Measurements from ENCODE around the gene CREBRF. TPM values are rescaled to one million over a fixed set of nuclear protein-coding genes. Genes with fewer than 3 reads are reported as not detected.

The CREBRF gene
- total and polyA plus RNA-seq, 2 of the 4 experiments (the other 2 are of a cell fraction) = 3.2 to 16.1 TPM

GRCh38 chr5:173152547-173152946 is 96.4 kb downstream of the CREBRF start:
- peaks cover 27% of the 10 kb centered on the region for H3K36me3 ChIP-seq (ENCODE audit: control insufficient read depth, insufficient read depth, low read length)

More at GRCh38 chr5:173152547-173152946, 96.4 kb downstream of the CREBRF start:
- H4K8ac ChIP-seq (ENCODE audit: low read depth in 2 of 2, low read length in 2 of 2) = no peak overlapping the region
- H3K4me3 ChIP-seq (ENCODE audit: insufficient read depth, low read depth, low read length) = no peak overlapping the region
- H2BK20ac ChIP-seq (ENCODE audit: low read depth, low read length) = no peak overlapping the region
- no peak for ATAC-seq (ENCODE audit: low read depth)
- H4K20me1 ChIP-seq (ENCODE audit: insufficient read depth, low read length) = no peaks in the 10 kb centered on the region
- no peak overlapping the region for H2AFZ ChIP-seq (replicated peaks; ENCODE audit: low read length, poor library complexity)
- CTCF ChIA-PET = interaction anchor here (0.6 to 1.6 kb wide), 2 partner anchors 13 to 172 kb away, joined by 3 to 5 read pairs; no protein-coding TSS in a partner anchor
- no peaks in the 10 kb centered on the region for H3K9me3 ChIP-seq (ENCODE audit: control insufficient read depth, insufficient read depth, low read length)
- no peak overlapping the region for H2AK5ac ChIP-seq (ENCODE audit: low read depth, low read length)
- no peak overlapping the region for H3K56ac ChIP-seq (ENCODE audit: extremely low read depth, insufficient read depth, low read length)
- no peak overlapping the region for H2AK9ac ChIP-seq (replicated peaks; ENCODE audit: low read depth, low read length, poor library complexity)
- no peak overlapping the region for H2BK15ac ChIP-seq (ENCODE audit: low read depth, low read length)
- POLR2A ChIA-PET (ENCODE audit: unreplicated experiment) = no interaction called here
- no peak overlapping the region for H3K27ac ChIP-seq (ENCODE audit: insufficient read depth, low read length)
- no peak for DNase-seq
- no peak overlapping the region for H3K4ac ChIP-seq (ENCODE audit: low read depth, low read length)
- TF ChIP-seq ELK1 (IDR thresholded peaks at IDR 0.05; ENCODE audit: borderline replicate concordance, low read depth, low read length) (no peak), USF2 (IDR thresholded peaks at IDR 0.05; ENCODE audit: low read depth, low read length) (no peak), MAFK (IDR thresholded peaks at IDR 0.05; ENCODE audit: low read depth, low read length) (peak; percentile 44)
- WGBS, 2 experiments (ENCODE audit: extremely low coverage in 2 of 2, insufficient read length in 1 of 2) = no CpG with 5 or more reads among the region's 5 CpGs
- no peak overlapping the region for H4K91ac ChIP-seq (ENCODE audit: insufficient read depth, low read depth, low read length)
- H3K4me2 ChIP-seq (ENCODE audit: low read depth, low read length) = no peak overlapping the region
- peaks cover 3 to 4% of the 10 kb centered on the region in 2 experiments; a peak in 1 of 4 replicates for H3K79me1 ChIP-seq (ENCODE audit: low read depth in 1 of 2, low read length in 2 of 2)
- intact Hi-C loops (cut with micrococcal nuclease) = no loop called here
- no peak overlapping the region for H2BK120ac ChIP-seq (ENCODE audit: low read depth, low read length)
- in situ Hi-C loops (cut with MboI; ENCODE audit: low sequenced_read_pairs) = loop anchor here (25.0 kb wide), 2 partner anchors 435 to 1160 kb away; no protein-coding TSS in a partner anchor
- 0 out of 2 replicates have a peak, but pooled peaks cover 2% of the 10 kb centered on the region for H3K9me1 ChIP-seq (ENCODE audit: insufficient read depth, low read length)
- no peaks in the 10 kb centered on the region for H3K27me3 ChIP-seq (ENCODE audit: control insufficient read depth, insufficient read depth, low read length)
- H3K23ac ChIP-seq (ENCODE audit: low read depth, low read length) = no peak overlapping the region
- H3K18ac ChIP-seq (ENCODE audit: low read depth, low read length) = no peak overlapping the region
- BruUV-seq (replicated peaks) = no TSS peak
- no peak overlapping the region for H3K9ac ChIP-seq (ENCODE audit: low read depth, low read length)
- no peaks in the 10 kb centered on the region; the same call in 1 of the 2 replicates for H3K4me1 ChIP-seq (ENCODE audit: control insufficient read depth, insufficient read depth, low read length)
- H2BK5ac ChIP-seq (ENCODE audit: low read depth, low read length, poor library complexity, severe bottlenecking) = no peak overlapping the region
- no peak overlapping the region for H3K14ac ChIP-seq (replicated peaks; ENCODE audit: low read depth, low read length)
- no peak overlapping the region for H4K5ac ChIP-seq (ENCODE audit: low read depth, low read length)
- dilution Hi-C loops (cut with HindIII; ENCODE audit: low sequenced_read_pairs, unreplicated experiment) = no loop called here

Data from IMR-90 (cell line).